ENCODE results near the gene PIK3AP1.

Gene PIK3AP1

GRCh38 chr10:96703358-96703757 lies 17.0 kb downstream of the PIK3AP1 start:
- H3K4me3 ChIP-seq (ENCODE audit: low read depth, low read length), result no peak overlapping the region
- no peak for TF ChIP-seq CTCF (IDR thresholded peaks at IDR 0.05; ENCODE audit: borderline replicate concordance, insufficient read depth, low read depth, low read length)

GRCh38 chr10:96701265-96701664 lies 19.0 kb downstream of the PIK3AP1 start:
- no peak for TF ChIP-seq CTCF (IDR thresholded peaks at IDR 0.05; ENCODE audit: borderline replicate concordance, insufficient read depth, low read depth, low read length)
- H3K4me3 ChIP-seq (ENCODE audit: low read depth, low read length), result peak overlapping the region; percentile 5

- TF ChIP-seq CTCF (IDR thresholded peaks at IDR 0.05; ENCODE audit: borderline replicate concordance, insufficient read depth, low read depth, low read length), result no peak
- peak overlapping the region; percentile 64 for H3K4me3 ChIP-seq (ENCODE audit: low read depth, low read length)
These were observed 19.8 kb downstream of the PIK3AP1 start for GRCh38 chr10:96700374-96701099.

GRCh38 chr10:96699613-96700012 lies 20.7 kb downstream of the PIK3AP1 start:
- peak overlapping the region; percentile 64 for H3K4me3 ChIP-seq (ENCODE audit: low read depth, low read length)
- TF ChIP-seq CTCF (IDR thresholded peaks at IDR 0.05; ENCODE audit: borderline replicate concordance, insufficient read depth, low read depth, low read length), result no peak

- peak overlapping the region; percentile 48 for H3K4me3 ChIP-seq (ENCODE audit: low read depth, low read length)
These were observed 22.0 kb downstream of the PIK3AP1 start for GRCh38 chr10:96698305-96698704.

- H3K4me3 ChIP-seq (ENCODE audit: low read depth, low read length), result peak overlapping the region; percentile 48
- TF ChIP-seq CTCF (IDR thresholded peaks at IDR 0.05; ENCODE audit: borderline replicate concordance, insufficient read depth, low read depth, low read length), result no peak
These were observed 22.9 kb downstream of the PIK3AP1 start for GRCh38 chr10:96697438-96697837.

- peak overlapping the region; percentile 48 for H3K4me3 ChIP-seq (ENCODE audit: low read depth, low read length)
- TF ChIP-seq CTCF (IDR thresholded peaks at IDR 0.05; ENCODE audit: borderline replicate concordance, insufficient read depth, low read depth, low read length), result no peak
These were observed 23.4 kb downstream of the PIK3AP1 start for GRCh38 chr10:96696845-96697425.

Measured in GM12875 (cell line).